Nephron (organoid): ENCODE results near the gene PSME1.
A peak's percentile ranks its signal among the peaks of the same experiment; 100 is the strongest.

ENCODE experiments used
- H3K27ac Mint-ChIP-seq, 3 experiments: 2 replicates each; pipeline ENCODE4 v1.8.0; 2020; ENCODE audit warnings: mixed read lengths in 3 of 3, mild to moderate bottlenecking in 2 of 3, moderate library complexity in 1 of 3
- H3K27me3 Mint-ChIP-seq: 2 replicates; pipeline ENCODE4 v1.8.0; 2021; ENCODE audit warnings: low read depth, mild to moderate bottlenecking, moderate library complexity, mixed read lengths
- H3K36me3 Mint-ChIP-seq: 2 replicates; pipeline ENCODE4 v1.8.0; 2020; ENCODE audit warnings: low read depth, mixed read lengths
- H3K4me1 Mint-ChIP-seq: 2 replicates; pipeline ENCODE4 v1.8.0; 2020; ENCODE audit warnings: mixed read lengths
- H3K4me3 Mint-ChIP-seq, 3 experiments: 2 replicates each; pipeline ENCODE4 v1.8.0; 2020; ENCODE audit warnings: mild to moderate bottlenecking in 3 of 3, mixed read lengths in 3 of 3, moderate library complexity in 2 of 3
- H3K9me3 Mint-ChIP-seq: 2 replicates; pipeline ENCODE4 v1.8.0; 2020; ENCODE audit warnings: mixed read lengths
- TF ChIP-seq, protein P1 (sequence below), 3 experiments: fragments of 200-600 bp; sonication (generic); IDR thresholded peaks; one replicate each; pipeline ENCODE4 v1.5.0; 2021; ENCODE audit warnings: antibody characterized with exemption in 3 of 3; ENCODE audit not compliant: unreplicated experiment in 3 of 3

Gene PSME1

DNA sequence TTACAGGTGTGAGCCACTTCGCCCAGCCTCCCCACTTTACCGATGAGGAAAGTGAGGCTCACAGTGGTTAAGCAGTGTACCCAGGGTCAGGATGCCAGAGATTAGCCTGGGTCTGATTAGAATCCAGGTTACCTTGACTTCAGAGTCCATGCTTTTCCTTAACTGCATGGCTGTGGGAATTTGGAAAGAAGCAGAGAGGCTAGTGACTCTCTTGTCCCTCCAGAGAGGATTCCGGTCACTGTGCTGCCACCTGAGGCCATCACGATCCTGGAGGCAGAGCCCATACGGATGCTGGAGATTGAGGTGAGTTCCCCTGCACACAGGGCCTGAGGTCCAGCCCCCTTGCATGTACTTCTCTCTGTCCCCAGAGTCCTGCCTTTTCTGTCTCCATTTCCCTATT lies 40.6 kb downstream of the PSME1 start:
- H3K27me3 Mint-ChIP-seq = no peaks in the 10 kb centered on the region
- peaks cover 10% of the 10 kb centered on the region for H3K4me1 Mint-ChIP-seq
- no peak overlapping the region for H3K27ac Mint-ChIP-seq
- TF ChIP-seq, protein P1, sequence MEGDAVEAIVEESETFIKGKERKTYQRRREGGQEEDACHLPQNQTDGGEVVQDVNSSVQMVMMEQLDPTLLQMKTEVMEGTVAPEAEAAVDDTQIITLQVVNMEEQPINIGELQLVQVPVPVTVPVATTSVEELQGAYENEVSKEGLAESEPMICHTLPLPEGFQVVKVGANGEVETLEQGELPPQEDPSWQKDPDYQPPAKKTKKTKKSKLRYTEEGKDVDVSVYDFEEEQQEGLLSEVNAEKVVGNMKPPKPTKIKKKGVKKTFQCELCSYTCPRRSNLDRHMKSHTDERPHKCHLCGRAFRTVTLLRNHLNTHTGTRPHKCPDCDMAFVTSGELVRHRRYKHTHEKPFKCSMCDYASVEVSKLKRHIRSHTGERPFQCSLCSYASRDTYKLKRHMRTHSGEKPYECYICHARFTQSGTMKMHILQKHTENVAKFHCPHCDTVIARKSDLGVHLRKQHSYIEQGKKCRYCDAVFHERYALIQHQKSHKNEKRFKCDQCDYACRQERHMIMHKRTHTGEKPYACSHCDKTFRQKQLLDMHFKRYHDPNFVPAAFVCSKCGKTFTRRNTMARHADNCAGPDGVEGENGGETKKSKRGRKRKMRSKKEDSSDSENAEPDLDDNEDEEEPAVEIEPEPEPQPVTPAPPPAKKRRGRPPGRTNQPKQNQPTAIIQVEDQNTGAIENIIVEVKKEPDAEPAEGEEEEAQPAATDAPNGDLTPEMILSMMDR (IDR thresholded peaks at IDR 0.05; ENCODE audit: unreplicated experiment in 3 of 3) = no peak
- peaks cover 41% of the 10 kb centered on the region for H3K36me3 Mint-ChIP-seq
- no peak overlapping the region for H3K4me3 Mint-ChIP-seq
- no peaks in the 10 kb centered on the region for H3K9me3 Mint-ChIP-seq

DNA sequence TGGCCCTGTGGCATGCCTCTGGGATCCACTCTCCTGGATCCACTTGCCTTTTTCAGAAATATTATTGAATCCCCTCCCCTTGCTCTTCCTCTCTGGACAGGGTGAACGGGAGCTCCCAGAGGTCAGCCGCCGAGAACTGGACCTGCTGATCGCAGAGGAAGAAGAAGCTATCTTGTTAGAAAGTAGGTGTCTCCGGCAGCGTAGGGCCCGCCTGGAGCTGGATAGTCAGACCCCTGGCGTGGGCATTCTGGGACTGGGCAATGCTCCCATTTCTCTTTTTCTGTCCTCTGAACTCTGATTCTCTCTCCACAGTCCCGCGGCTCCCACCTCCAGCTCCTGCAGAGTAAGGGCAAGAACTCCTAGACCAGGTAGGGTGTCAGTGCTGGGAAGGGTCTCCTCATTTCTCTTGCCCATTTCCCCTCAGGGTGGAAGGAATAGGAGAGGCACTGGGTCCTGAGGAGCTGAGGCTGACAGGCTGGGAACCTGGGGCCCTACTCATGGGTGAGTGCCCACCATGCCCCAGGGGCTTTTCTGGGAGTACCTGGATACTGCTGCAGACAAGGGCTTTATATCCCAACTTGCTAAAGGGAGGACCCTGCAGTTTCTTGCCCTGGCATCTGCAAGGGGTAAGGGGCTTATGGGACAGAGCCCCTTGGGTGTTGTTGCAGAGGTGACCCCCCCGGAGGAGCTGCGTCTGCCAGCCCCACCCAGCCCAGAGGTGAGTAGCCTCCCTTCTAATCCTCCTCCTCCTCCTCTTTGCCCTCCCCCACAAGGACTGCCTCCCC lies 41.2 kb downstream of the PSME1 start:
- Mint-ChIP-seq H3K27me3 (no peaks in the 10 kb centered on the region), H3K4me3 (no peak overlapping the region), H3K36me3 (peaks cover 46% of the 10 kb centered on the region), H3K27ac (peak overlapping the region in 1 of 3 experiments; percentile 19), H3K9me3 (no peaks in the 10 kb centered on the region), H3K4me1 (peaks cover 10% of the 10 kb centered on the region)
- TF ChIP-seq, protein P1 (IDR thresholded peaks at IDR 0.05; ENCODE audit: unreplicated experiment in 3 of 3) = no peak

DNA sequence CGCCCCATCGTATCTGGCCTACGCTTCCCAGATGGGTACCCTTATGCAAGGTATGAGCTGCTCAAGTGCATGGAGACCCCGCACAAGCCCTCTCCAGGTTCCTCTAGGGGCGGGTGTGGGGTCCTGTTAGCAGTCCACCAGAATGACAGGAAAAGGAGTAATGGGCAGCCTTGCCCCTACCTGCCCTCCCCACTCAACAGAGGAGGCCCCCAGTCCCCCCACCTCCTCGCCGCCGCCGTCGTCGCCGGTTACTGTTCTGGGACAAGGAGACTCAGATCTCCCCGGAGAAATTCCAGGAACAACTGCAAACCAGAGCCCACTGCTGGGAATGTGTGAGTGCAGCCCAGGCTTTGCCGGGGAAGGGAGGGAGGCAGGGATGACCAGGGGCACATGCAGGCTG lies 41.9 kb downstream of the PSME1 start:
- Mint-ChIP-seq H3K36me3 (peaks cover 52% of the 10 kb centered on the region), H3K4me3 (no peak overlapping the region), H3K27ac (no peak overlapping the region)

DNA sequence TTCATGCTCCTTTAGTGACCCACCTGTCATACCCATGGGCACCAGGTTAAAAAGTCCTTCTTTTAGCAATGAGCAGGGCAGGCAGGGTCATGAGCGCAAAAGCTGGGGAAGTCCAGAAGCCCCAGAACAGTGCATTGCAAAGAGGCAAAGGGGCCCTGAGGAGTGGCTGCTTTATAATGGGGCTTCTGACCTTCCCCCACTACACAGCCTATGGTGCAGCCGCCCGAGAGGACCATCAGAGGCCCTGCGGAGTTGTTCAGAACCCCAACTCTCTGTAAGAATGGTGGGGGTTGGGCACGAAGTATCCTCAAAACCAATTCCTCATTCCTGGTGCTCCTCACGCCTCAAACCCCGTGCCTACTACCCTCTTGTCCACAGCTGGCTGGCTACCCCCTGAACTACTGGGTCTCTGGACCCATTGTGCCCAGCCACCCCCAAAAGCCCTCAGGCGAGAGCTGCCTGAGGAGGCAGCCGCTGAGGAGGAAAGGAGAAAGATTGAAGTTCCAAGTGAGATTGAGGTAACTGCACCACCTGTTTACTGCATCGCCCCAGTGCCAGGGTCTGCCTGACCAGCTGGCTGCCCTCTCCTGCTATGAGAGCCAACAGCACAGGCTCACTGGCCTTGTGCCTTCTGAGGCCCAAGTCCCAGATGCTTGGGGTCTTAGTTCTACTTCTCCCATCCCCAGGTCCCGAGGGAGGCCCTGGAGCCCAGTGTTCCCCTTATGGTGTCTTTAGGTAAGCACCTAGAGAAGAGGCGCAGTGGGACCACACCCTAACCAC lies 42.6 kb downstream of the PSME1 start:
- TF ChIP-seq, protein P1 (IDR thresholded peaks at IDR 0.05; ENCODE audit: unreplicated experiment in 3 of 3) = no peak
- Mint-ChIP-seq H3K27ac (peak overlapping the region; percentile 97 to 98 (median 97)), H3K4me1 (peaks cover 10% of the 10 kb centered on the region), H3K9me3 (no peaks in the 10 kb centered on the region), H3K27me3 (no peaks in the 10 kb centered on the region), H3K4me3 (no peak overlapping the region), H3K36me3 (peaks cover 49% of the 10 kb centered on the region)

More for the DNA sequence above, 41.9 kb downstream of the PSME1 start:
- Mint-ChIP-seq H3K27me3 (no peaks in the 10 kb centered on the region), H3K9me3 (no peaks in the 10 kb centered on the region), H3K4me1 (peaks cover 10% of the 10 kb centered on the region)
- TF ChIP-seq, protein P1 (IDR thresholded peaks at IDR 0.05; ENCODE audit: unreplicated experiment in 3 of 3) = no peak

DNA sequence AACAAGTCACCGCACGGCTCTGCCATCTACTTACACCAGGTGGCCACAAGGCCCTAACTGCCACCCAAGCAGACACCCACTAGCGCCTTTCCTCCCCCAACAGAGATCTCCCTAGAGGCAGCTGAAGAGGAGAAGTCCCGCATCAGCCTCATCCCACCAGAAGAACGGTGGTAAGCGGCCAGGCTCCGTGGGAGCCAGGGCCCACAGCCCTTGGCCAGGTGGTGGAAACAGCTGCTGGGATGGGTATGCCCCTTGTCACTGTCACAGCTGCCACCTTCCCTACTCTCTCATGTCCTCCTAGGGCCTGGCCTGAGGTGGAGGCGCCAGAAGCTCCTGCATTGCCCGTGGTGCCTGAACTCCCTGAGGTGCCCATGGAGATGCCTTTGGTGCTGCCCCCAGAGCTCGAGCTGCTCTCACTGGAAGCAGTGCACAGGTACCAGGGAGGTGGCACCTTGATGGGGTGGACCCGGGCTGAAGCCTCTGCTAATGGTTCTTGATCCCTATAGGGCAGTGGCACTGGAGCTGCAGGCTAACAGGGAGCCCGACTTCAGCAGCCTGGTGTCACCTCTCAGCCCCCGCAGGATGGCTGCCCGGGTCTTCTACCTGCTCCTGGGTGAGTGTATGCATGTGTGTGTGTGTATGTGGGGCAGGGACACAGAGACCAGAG lies 43.4 kb downstream of the PSME1 start:
- TF ChIP-seq, protein P1 (IDR thresholded peaks at IDR 0.05; ENCODE audit: unreplicated experiment in 3 of 3) = no peak
- peaks cover 10% of the 10 kb centered on the region for H3K4me1 Mint-ChIP-seq
- no peaks in the 10 kb centered on the region for H3K9me3 Mint-ChIP-seq
- peak overlapping the region in 1 of 3 experiments; percentile 11 for H3K4me3 Mint-ChIP-seq
- H3K27ac Mint-ChIP-seq = peak overlapping the region; percentile 97 to 98 (median 97)
- peaks cover 48% of the 10 kb centered on the region for H3K36me3 Mint-ChIP-seq
- no peaks in the 10 kb centered on the region for H3K27me3 Mint-ChIP-seq
